Measurements from ENCODE around the gene ZNF407. TPM values are rescaled to one million over a fixed set of nuclear protein-coding genes. Genes with fewer than 3 reads are reported as not detected.

The ZNF407 gene
- total and polyA plus RNA-seq, 7 experiments from 2014 or later: 6.8 to 31.3 (median 27.9) TPM

- ChIA-PET CTCF (no interaction called here), POLR2A (no interaction called here)
- Mint-ChIP-seq H3K36me3 (no peaks in the 10 kb centered on the region), H3K4me3 (no peak overlapping the region), H3K4me1 (peaks cover 0 to 8% (median 6%) of the 10 kb centered on the region in 7 donors), H3K27ac (no peak overlapping the region), H3K9me3 (peaks cover 0 to 4% (median 0%) of the 10 kb centered on the region in 11 donors), H3K27me3 (peaks cover 0 to 11% (median 0%) of the 10 kb centered on the region in 5 donors)
- Histone ChIP-seq H3K4me1 (ENCODE audit: control insufficient read depth in 2 of 2, insufficient read depth in 2 of 2, low read length in 2 of 2) (no peaks in the 10 kb centered on the region), H3K9me3 (ENCODE audit: control insufficient read depth in 2 of 3, low read length in 3 of 3) (no peaks in the 10 kb centered on the region), H3K27ac (ENCODE audit: low read depth, low read length) (no peak overlapping the region), H3K36me3 (ENCODE audit: control insufficient read depth in 2 of 3, insufficient read depth in 3 of 3, low read length in 3 of 3) (no peaks in the 10 kb centered on the region), H3K27me3 (ENCODE audit: control insufficient read depth in 2 of 2, insufficient read depth in 2 of 2, low read length in 2 of 2) (no peaks in the 10 kb centered on the region), H3K4me3 (ENCODE audit: low read length) (no peak overlapping the region)
- no peak for DNase-seq
- intact Hi-C loops (cut with micrococcal nuclease): no loop called here
- ATAC-seq: no peak
Measured at GRCh38 chr18:75110846-75111415, 513.3 kb downstream of the ZNF407 start.

- no peaks in the 10 kb centered on the region for H3K36me3 Mint-ChIP-seq
- no peak for ATAC-seq
- POLR2A ChIA-PET: no interaction called here
- Histone ChIP-seq H3K4me3 (ENCODE audit: low read length) (no peak overlapping the region), H3K4me1 (ENCODE audit: control insufficient read depth in 2 of 2, insufficient read depth in 2 of 2, low read length in 2 of 2) (no peaks in the 10 kb centered on the region), H3K36me3 (ENCODE audit: control insufficient read depth in 2 of 3, insufficient read depth in 3 of 3, low read length in 3 of 3) (no peaks in the 10 kb centered on the region), H3K27me3 (ENCODE audit: control insufficient read depth in 2 of 2, insufficient read depth in 2 of 2, low read length in 2 of 2) (no peaks in the 10 kb centered on the region), H3K27ac (ENCODE audit: low read depth, low read length) (no peak overlapping the region), H3K9me3 (ENCODE audit: control insufficient read depth in 2 of 3, low read length in 3 of 3) (no peaks in the 10 kb centered on the region)
- no peak for DNase-seq
- H3K9me3 Mint-ChIP-seq: peaks cover 0 to 4% (median 0%) of the 10 kb centered on the region in 11 donors
- intact Hi-C loops (cut with micrococcal nuclease): no loop called here
- no peak overlapping the region for H3K4me3 Mint-ChIP-seq
- H3K27me3 Mint-ChIP-seq: peaks cover 0 to 13% (median 0%) of the 10 kb centered on the region in 5 donors
- H3K27ac Mint-ChIP-seq: no peak overlapping the region
- peaks cover 0 to 8% (median 6%) of the 10 kb centered on the region in 7 donors for H3K4me1 Mint-ChIP-seq
- CTCF ChIA-PET: no interaction called here
Measured at GRCh38 chr18:75111760-75112159, 514.1 kb downstream of the ZNF407 start.

GRCh38 chr18:75112186-75113096 lies 514.8 kb downstream of the ZNF407 start:
- H3K36me3 Mint-ChIP-seq: no peaks in the 10 kb centered on the region
- H3K4me1 Mint-ChIP-seq: peaks cover 0 to 8% (median 6%) of the 10 kb centered on the region in 7 donors
- ChIA-PET CTCF (no interaction called here), POLR2A (no interaction called here)
- ATAC-seq (no peak), DNase-seq (no peak)
- H3K4me1 ChIP-seq (ENCODE audit: control insufficient read depth in 2 of 2, insufficient read depth in 2 of 2, low read length in 2 of 2): no peaks in the 10 kb centered on the region
- H3K27me3 Mint-ChIP-seq: peaks cover 0 to 13% (median 0%) of the 10 kb centered on the region in 5 donors
- no peaks in the 10 kb centered on the region for H3K27me3 ChIP-seq (ENCODE audit: control insufficient read depth in 2 of 2, insufficient read depth in 2 of 2, low read length in 2 of 2)
- intact Hi-C loops (cut with micrococcal nuclease): no loop called here
- no peak overlapping the region for H3K4me3 ChIP-seq (ENCODE audit: low read length)
- no peaks in the 10 kb centered on the region for H3K9me3 ChIP-seq (ENCODE audit: control insufficient read depth in 2 of 3, low read length in 3 of 3)
- H3K9me3 Mint-ChIP-seq: peaks cover 0 to 4% (median 0%) of the 10 kb centered on the region in 11 donors
- H3K27ac Mint-ChIP-seq: no peak overlapping the region
- no peaks in the 10 kb centered on the region for H3K36me3 ChIP-seq (ENCODE audit: control insufficient read depth in 2 of 3, insufficient read depth in 3 of 3, low read length in 3 of 3)
- no peak overlapping the region for H3K27ac ChIP-seq (ENCODE audit: low read depth, low read length)
- H3K4me3 Mint-ChIP-seq: no peak overlapping the region

- H3K27me3 Mint-ChIP-seq: peaks cover 0 to 7% (median 0%) of the 10 kb centered on the region in 5 donors
- no peak overlapping the region for H3K4me3 Mint-ChIP-seq
- no peaks in the 10 kb centered on the region for H3K36me3 ChIP-seq (ENCODE audit: control insufficient read depth in 2 of 3, insufficient read depth in 3 of 3, low read length in 3 of 3)
- no peak overlapping the region for H3K27ac ChIP-seq (ENCODE audit: low read depth, low read length)
- no peak overlapping the region for H3K27ac Mint-ChIP-seq
- H3K4me3 ChIP-seq (ENCODE audit: low read length): no peak overlapping the region
- peaks cover 0 to 4% (median 0%) of the 10 kb centered on the region in 11 donors for H3K9me3 Mint-ChIP-seq
- ATAC-seq (no peak), DNase-seq (no peak)
- POLR2A ChIA-PET: no interaction called here
- CTCF ChIA-PET: no interaction called here
- no peaks in the 10 kb centered on the region for H3K4me1 ChIP-seq (ENCODE audit: control insufficient read depth in 2 of 2, insufficient read depth in 2 of 2, low read length in 2 of 2)
- H3K9me3 ChIP-seq (ENCODE audit: control insufficient read depth in 2 of 3, low read length in 3 of 3): no peaks in the 10 kb centered on the region
- H3K4me1 Mint-ChIP-seq: peaks cover 0 to 8% (median 6%) of the 10 kb centered on the region in 7 donors
- H3K36me3 Mint-ChIP-seq: no peaks in the 10 kb centered on the region
- intact Hi-C loops (cut with micrococcal nuclease): no loop called here
- H3K27me3 ChIP-seq (ENCODE audit: control insufficient read depth in 2 of 2, insufficient read depth in 2 of 2, low read length in 2 of 2): no peaks in the 10 kb centered on the region
Measured at GRCh38 chr18:75113455-75113854, 515.8 kb downstream of the ZNF407 start.

- Mint-ChIP-seq H3K4me3 (no peak overlapping the region), H3K27ac (no peak overlapping the region), H3K36me3 (no peaks in the 10 kb centered on the region), H3K9me3 (peaks cover 0 to 4% (median 0%) of the 10 kb centered on the region in 11 donors), H3K27me3 (peaks cover 0 to 7% (median 0%) of the 10 kb centered on the region in 5 donors), H3K4me1 (peaks cover 0 to 8% (median 6%) of the 10 kb centered on the region in 7 donors)
- DNase-seq (no peak), ATAC-seq (no peak)
- ChIA-PET POLR2A (no interaction called here), CTCF (no interaction called here)
- Histone ChIP-seq H3K4me3 (ENCODE audit: low read length) (no peak overlapping the region), H3K36me3 (ENCODE audit: control insufficient read depth in 2 of 3, insufficient read depth in 3 of 3, low read length in 3 of 3) (no peaks in the 10 kb centered on the region), H3K4me1 (ENCODE audit: control insufficient read depth in 2 of 2, insufficient read depth in 2 of 2, low read length in 2 of 2) (no peaks in the 10 kb centered on the region), H3K27me3 (ENCODE audit: control insufficient read depth in 2 of 2, insufficient read depth in 2 of 2, low read length in 2 of 2) (no peaks in the 10 kb centered on the region), H3K9me3 (ENCODE audit: control insufficient read depth in 2 of 3, low read length in 3 of 3) (no peaks in the 10 kb centered on the region), H3K27ac (ENCODE audit: low read depth, low read length) (no peak overlapping the region)
- intact Hi-C loops (cut with micrococcal nuclease): no loop called here
Measured at GRCh38 chr18:75114231-75114764, 516.6 kb downstream of the ZNF407 start.
